HG03432 (cell line): ENCODE measurements around the gene ANKRA2.
"Not testable (repeated sequence)": the region's sequence is repeated elsewhere in the genome, so short reads cannot be mapped to it uniquely, and the experiment has no call there.

ENCODE experiments used
- ATAC-seq: cut with Tn5 transposase; IDR thresholded peaks from one replicate; pipeline ENCODE4 v1.9.1; 2021; ENCODE audit warnings: mild to moderate bottlenecking, moderate library complexity; ENCODE audit not compliant: unreplicated experiment

Gene ANKRA2

DNA sequence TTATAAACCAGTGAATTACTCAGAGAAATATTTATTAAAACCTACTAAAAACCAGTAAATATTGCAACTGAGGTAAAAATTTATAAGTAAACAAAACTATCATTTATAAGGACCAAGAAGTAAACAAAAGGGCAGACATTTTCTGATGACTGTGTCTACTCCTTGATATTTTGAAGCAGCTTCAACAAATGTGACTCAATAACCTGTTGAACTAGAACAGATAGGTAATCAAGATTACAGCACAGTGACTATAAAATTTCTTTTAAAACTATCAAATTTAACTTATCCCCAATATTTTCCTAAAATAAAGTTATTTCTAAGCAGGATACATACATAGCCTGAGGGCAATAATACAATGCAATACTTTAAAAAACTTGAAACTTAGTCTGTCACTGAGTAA is 12.8 kb downstream of the ANKRA2 start:
- ATAC-seq, result no peak

GRCh38 chr5:73550016-73550415 is 15.4 kb downstream of the ANKRA2 start:
- ATAC-seq, result no peak

GRCh38 chr5:73545403-73545779 is 20.0 kb downstream of the ANKRA2 start:
- ATAC-seq, result no peak

- no peak for ATAC-seq
Observed at GRCh38 chr5:73544429-73545402, 20.7 kb downstream of the ANKRA2 start.

DNA sequence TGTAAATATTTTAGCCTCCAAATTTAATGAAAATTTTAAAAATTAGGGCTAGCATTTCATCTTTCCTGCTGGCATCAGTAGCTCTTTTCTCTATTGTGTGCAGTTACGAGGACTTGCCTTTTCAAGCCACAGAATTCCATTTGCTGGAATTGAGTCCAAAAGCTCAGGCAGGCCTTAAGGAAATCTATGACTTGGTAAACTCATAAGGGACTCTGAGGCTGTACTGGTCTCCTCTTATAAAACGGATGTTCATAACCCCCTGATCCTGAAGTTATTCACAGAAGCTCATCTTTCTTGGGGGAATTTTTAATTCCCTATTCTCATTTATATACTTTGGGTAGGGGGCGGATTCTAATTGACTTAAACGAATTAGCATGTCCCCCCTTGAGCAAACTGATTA is 23.4 kb downstream of the ANKRA2 start:
- no peak for ATAC-seq

DNA sequence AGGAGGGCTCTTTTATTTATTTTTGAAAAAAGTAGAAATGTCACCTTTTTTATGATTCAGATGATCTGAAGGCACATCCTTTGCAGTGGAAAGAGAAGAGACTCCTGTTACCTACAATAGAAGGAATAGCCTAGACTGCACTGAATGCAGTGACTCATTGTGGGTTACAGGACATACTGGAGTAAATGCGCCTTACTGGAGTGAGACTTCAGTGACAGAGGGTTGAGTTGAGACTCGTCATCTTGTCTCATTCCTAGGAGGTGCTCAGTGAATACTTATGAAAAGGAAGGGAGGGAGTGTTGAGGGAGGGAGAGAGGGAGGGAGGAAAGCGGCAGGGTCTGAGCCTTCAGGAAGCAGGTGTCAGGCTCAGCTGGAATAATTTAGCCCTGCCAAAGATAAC is 25.2 kb downstream of the ANKRA2 start:
- ATAC-seq, result no peak

DNA sequence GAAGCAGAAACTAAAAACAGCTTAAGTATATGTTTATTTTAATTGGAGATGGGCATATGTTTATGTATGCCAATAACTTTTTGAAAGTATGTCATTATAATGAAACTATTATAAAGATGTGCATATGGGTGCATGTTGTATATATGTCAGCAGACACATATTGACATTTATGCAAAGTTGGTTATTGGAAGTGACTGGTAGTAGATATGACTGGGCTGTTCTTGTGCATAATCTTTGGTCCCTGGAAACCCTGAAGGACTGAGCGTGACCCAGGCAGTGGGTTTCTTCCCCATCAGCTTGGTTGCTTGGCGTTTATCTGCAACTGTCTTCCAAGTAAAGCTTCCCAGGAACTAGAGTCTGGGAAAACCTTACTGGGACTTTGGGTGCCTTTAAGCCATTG is 25.7 kb downstream of the ANKRA2 start:
- ATAC-seq, result no peak

DNA sequence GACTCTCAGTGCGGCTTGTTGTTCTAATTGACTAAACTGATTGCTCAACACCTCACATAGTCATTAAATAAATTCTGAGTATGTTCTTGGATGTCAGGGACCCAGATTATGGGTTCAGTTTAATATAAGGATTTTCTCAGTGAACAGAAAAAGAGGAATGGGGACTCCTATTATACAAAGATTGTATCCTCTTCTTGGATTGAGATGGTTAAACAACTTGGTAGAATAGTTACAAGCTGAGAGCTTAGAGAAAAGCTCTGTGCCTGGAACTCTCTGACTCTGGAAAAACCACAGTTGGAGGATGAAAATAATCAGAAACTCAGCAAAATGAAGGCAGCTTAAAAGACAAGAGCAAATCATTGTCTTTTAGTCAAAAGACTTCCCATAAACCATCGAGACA is 30.5 kb downstream of the ANKRA2 start:
- ATAC-seq, result no peak

- ATAC-seq, result no peak
Observed at GRCh38 chr5:73534011-73534644, 31.3 kb downstream of the ANKRA2 start.

- ATAC-seq, result no peak
Observed at GRCh38 chr5:73532195-73532594, 33.2 kb downstream of the ANKRA2 start.

DNA sequence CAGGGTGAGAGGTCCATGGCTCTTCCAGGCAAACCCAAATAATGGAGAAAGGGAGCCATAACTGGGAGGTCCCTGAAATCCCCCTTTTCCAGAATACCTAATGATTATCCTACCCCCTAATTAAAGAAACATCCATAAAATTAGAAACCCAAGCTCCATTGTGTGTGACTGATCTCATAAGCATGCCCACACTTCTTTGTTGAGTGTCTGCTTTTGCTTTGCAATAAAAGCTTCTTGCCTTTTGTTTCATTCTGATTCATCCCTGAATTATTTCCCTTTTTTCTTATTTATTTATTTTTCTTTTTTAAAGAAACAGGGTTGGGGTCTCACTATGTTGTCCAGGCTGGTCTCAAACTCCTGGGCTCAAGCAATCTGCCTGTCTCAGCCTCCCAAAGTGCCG is 34.1 kb downstream of the ANKRA2 start:
- ATAC-seq, result no peak

DNA sequence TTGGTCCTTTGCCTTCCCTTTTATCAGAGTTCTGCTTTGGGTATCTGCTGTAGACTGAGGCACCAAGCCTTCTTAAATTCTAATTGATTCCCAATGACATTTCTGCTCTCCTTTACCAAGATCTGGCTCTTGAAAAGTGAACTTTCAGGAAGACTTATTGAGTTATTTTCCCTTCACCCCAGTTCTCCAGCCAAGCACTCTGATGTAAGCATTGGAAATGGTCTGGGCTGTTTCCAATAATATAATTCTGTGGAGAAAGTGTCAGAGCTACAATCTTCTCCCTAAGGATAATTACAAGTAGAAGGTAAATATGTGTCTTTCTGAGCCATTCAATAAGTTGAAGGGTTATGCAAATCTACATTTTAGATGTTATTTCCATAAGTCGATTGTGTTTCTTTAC is 36.4 kb downstream of the ANKRA2 start:
- no peak for ATAC-seq

GRCh38 chr5:73528248-73528647 is 37.2 kb downstream of the ANKRA2 start:
- no peak for ATAC-seq

GRCh38 chr5:73525606-73526203 is 39.7 kb downstream of the ANKRA2 start:
- no peak for ATAC-seq

DNA sequence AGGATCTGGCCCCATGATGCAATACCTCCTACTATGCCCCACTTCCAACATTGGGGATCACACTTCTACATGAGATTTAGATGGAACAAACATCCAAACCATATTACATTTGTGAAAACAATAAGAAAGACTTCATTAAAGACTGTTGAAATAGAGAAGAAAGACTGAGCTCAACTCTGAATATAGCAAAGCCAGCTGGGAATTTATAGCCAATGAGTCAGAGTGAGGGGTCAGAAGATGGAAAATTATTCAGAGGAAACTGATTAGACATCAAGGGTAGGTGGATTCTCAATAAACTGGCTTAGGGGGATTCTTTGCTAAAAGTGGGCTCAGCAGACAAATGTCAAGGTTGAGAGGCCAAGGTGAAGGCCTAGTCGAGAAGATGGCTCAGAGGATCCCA is 41.6 kb downstream of the ANKRA2 start:
- ATAC-seq, result no peak

GRCh38 chr5:73522989-73523388 is 42.5 kb downstream of the ANKRA2 start:
- ATAC-seq, result no peak

- ATAC-seq, result peak; percentile 96
Observed at GRCh38 chr5:73519531-73520283, 45.7 kb downstream of the ANKRA2 start.

- ATAC-seq, result no peak
Observed at GRCh38 chr5:73515232-73515631, 50.2 kb downstream of the ANKRA2 start.

- no peak for ATAC-seq
Observed at GRCh38 chr5:73514418-73514817, 51.0 kb downstream of the ANKRA2 start.

GRCh38 chr5:73513996-73514395 is 51.4 kb downstream of the ANKRA2 start:
- ATAC-seq, result no peak

DNA sequence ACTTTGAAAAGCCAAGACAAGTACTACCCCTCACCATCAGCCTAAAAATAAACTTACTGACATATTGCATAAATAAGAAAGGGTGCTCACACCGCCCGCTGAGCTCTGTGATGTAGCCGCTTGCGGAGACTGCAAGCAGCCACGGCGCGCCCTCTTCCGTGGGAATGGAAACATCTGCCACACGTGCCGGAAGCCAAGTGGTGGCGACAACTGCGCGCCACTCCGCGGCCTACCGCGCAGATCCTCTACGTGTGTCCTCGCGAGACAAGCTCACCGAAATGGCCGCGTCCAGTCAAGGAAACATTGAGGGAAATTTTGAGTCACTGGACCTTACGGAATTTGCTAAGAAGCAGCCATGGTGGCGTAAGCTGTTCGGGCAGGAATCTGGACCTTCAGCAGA is 56.9 kb downstream of the ANKRA2 start:
- not testable (repeated sequence) for ATAC-seq
